HuH-7 (cell line): Measurements from ENCODE around the gene POLD2.
"Not testable (repeated sequence)": the region's sequence is repeated elsewhere in the genome, so short reads cannot be mapped to it uniquely, and the experiment has no call there.

Source experiments
- DNase-seq: peaks from one replicate; pipeline ENCODE4 v3.0.0; 2011; ENCODE audit warnings: low spot score

Gene POLD2

GRCh38 chr7:44138698-44139097 is 15.3 kb upstream of the POLD2 start:
- DNase-seq = no peak

GRCh38 chr7:44136731-44137130 is 13.4 kb upstream of the POLD2 start:
- no peak for DNase-seq

- DNase-seq = no peak
These were observed 11.7 kb upstream of the POLD2 start for GRCh38 chr7:44134943-44135628.

GRCh38 chr7:44133295-44133694 is 9.9 kb upstream of the POLD2 start:
- DNase-seq = no peak

- no peak for DNase-seq
These were observed 8.7 kb upstream of the POLD2 start for GRCh38 chr7:44132039-44132438.

GRCh38 chr7:44131173-44132029 is 8.1 kb upstream of the POLD2 start:
- peak; percentile 93 for DNase-seq

GRCh38 chr7:44128721-44129582 is 5.6 kb upstream of the POLD2 start:
- DNase-seq = no peak

- no peak for DNase-seq
These were observed 3.8 kb upstream of the POLD2 start for GRCh38 chr7:44127161-44127560.

- DNase-seq = not testable (repeated sequence)
These were observed 3.2 kb upstream of the POLD2 start for GRCh38 chr7:44126574-44126973.

GRCh38 chr7:44124822-44125202 is 1.5 kb upstream of the POLD2 start:
- DNase-seq = no peak

- DNase-seq = no peak
These were observed 819 bp downstream of the POLD2 start for GRCh38 chr7:44122529-44122928.

GRCh38 chr7:44121761-44122420 is 1.5 kb downstream of the POLD2 start:
- no peak for DNase-seq

- no peak for DNase-seq
These were observed 3.0 kb downstream of the POLD2 start for GRCh38 chr7:44120395-44120794.

GRCh38 chr7:44119829-44120380 is 3.4 kb downstream of the POLD2 start:
- no peak for DNase-seq

- no peak for DNase-seq
These were observed 5.4 kb downstream of the POLD2 start for GRCh38 chr7:44117801-44118429.

GRCh38 chr7:44116789-44117666 is 6.3 kb downstream of the POLD2 start:
- DNase-seq = no peak

GRCh38 chr7:44116087-44116788 is 7.1 kb downstream of the POLD2 start:
- DNase-seq = no peak

- DNase-seq = no peak
These were observed 8.6 kb downstream of the POLD2 start for GRCh38 chr7:44114586-44115310.
